Smooth muscle cell (in vitro differentiated cells): ENCODE measurements around the gene TINAG. TPM values are rescaled to one million over a fixed set of nuclear protein-coding genes. Genes with fewer than 3 reads are reported as not detected.

Experiments
- DNase-seq: peaks from one replicate; lab custom pipeline; 2025; ENCODE audit not compliant: unreplicated experiment; lab: John Stamatoyannopoulos, UW
- H2AFZ ChIP-seq: fragments of 200-600 bp; sonication (generic); 2 replicates; pipeline ENCODE4 v1.6.0; 2016; ENCODE audit warnings: antibody characterized with exemption, low read depth, mild to moderate bottlenecking
- H3F3A ChIP-seq: fragments of 200-600 bp; sonication (generic); 2 replicates; pipeline ENCODE4 v1.6.0; 2017; ENCODE audit warnings: antibody characterized with exemption, low read depth
- H3K27ac ChIP-seq: fragments of 200-600 bp; sonication (generic); 2 replicates; pipeline ENCODE4 v1.5.1; 2016; ENCODE audit warnings: low read depth, mild to moderate bottlenecking
- H3K27me3 ChIP-seq: fragments of 200-600 bp; sonication (generic); 2 replicates; pipeline ENCODE4 v1.6.1; 2016; ENCODE audit warnings: low read depth, mild to moderate bottlenecking
- H3K36me3 ChIP-seq: fragments of 200-600 bp; sonication (generic); 2 replicates; pipeline ENCODE4 v1.5.1; 2016; ENCODE audit warnings: low read depth
- H3K4me1 ChIP-seq: fragments of 200-600 bp; sonication (generic); 2 replicates; pipeline ENCODE4 v1.5.1; 2016; ENCODE audit warnings: low read depth
- H3K4me2 ChIP-seq: fragments of 200-600 bp; sonication (generic); 2 replicates; pipeline ENCODE4 v1.6.0; 2016; ENCODE audit warnings: mild to moderate bottlenecking
- H3K4me3 ChIP-seq: fragments of 200-600 bp; sonication (generic); 2 replicates; pipeline ENCODE4 v1.5.1; 2016; ENCODE audit warnings: mild to moderate bottlenecking
- H3K79me2 ChIP-seq: fragments of 200-600 bp; sonication (generic); 2 replicates; pipeline ENCODE4 v1.6.0; 2016; ENCODE audit warnings: low read depth, mild to moderate bottlenecking
- H3K9ac ChIP-seq: fragments of 200-600 bp; sonication (generic); 2 replicates; pipeline ENCODE4 v1.6.0; 2016; ENCODE audit warnings: low read depth
- H3K9me3 ChIP-seq: fragments of 200-600 bp; sonication (generic); replicated peaks from 2 replicates; pipeline ENCODE4 v1.5.1; 2016; ENCODE audit warnings: low read depth
- H4K20me1 ChIP-seq: fragments of 200-600 bp; sonication (generic); 2 replicates; pipeline ENCODE4 v1.6.0; 2016; ENCODE audit warnings: low read depth
- CTCF ChIP-seq: fragments of 200-600 bp; sonication (generic); IDR thresholded peaks from 2 replicates; pipeline ENCODE4 v1.5.1; 2017; ENCODE audit warnings: borderline replicate concordance, mild to moderate bottlenecking, antibody characterized with exemption; ENCODE audit not compliant: insufficient read depth, poor library complexity, severe bottlenecking
- WGBS: methylation state at CpG from one replicate; pipeline ENCODE4 v1.1.7; 2016; ENCODE audit warnings: low lambda C conversion rate; 5-methylcytosine and 5-hydroxymethylcytosine counted together
- polyA plus RNA-seq: library from polyadenylated mRNA; unstranded; fragments of >200 nt; fragmentation: Nextera tagmentation; extraction: Ambion mirVana; gene quantifications from 2 replicates; pipeline ENCODE4 v1.2.1, GENCODE V29; 2016
- total RNA-seq: library from RNA; depleted of rRNA; stranded (reverse); fragments of >200 nt; gene quantifications from 2 replicates; pipeline ENCODE4 v1.2.3, GENCODE V29; 2014

TINAG gene
- total and polyA plus RNA-seq, 2 experiments from 2014 or later: not detected

GRCh38 chr6:54361188-54361587 is 52.9 kb downstream of the TINAG start:
- no peak for DNase-seq
- Histone ChIP-seq H3F3A (no peaks in the 10 kb centered on the region), H3K27ac (no peak overlapping the region), H4K20me1 (no peaks in the 10 kb centered on the region), H3K9me3 (no peaks in the 10 kb centered on the region), H3K79me2 (no peaks in the 10 kb centered on the region), H3K4me1 (no peaks in the 10 kb centered on the region), H3K9ac (no peak overlapping the region), H2AFZ (no peak overlapping the region), H3K27me3 (no peaks in the 10 kb centered on the region), H3K4me3 (no peak overlapping the region), H3K36me3 (no peaks in the 10 kb centered on the region), H3K4me2 (no peak overlapping the region)
- TF ChIP-seq CTCF: no peak
- 95% methylated on average over 1 of the region's 1 CpG for WGBS

- TF ChIP-seq CTCF: no peak
- 90% methylated on average over 1 of the region's 1 CpG for WGBS
- no peak for DNase-seq
- no peak overlapping the region for H3K27ac ChIP-seq
- H4K20me1 ChIP-seq: no peaks in the 10 kb centered on the region
- H3K27me3 ChIP-seq: no peaks in the 10 kb centered on the region
- no peak overlapping the region for H3K9ac ChIP-seq
- H3K36me3 ChIP-seq: no peaks in the 10 kb centered on the region
- H3K4me3 ChIP-seq: no peak overlapping the region
- no peak overlapping the region for H2AFZ ChIP-seq
- no peaks in the 10 kb centered on the region for H3K9me3 ChIP-seq
- no peak overlapping the region for H3K4me2 ChIP-seq
- no peaks in the 10 kb centered on the region for H3K79me2 ChIP-seq
- H3F3A ChIP-seq: no peaks in the 10 kb centered on the region
- H3K4me1 ChIP-seq: no peaks in the 10 kb centered on the region
Observed at GRCh38 chr6:54361734-54362133, 53.5 kb downstream of the TINAG start.

- 43% methylated on average over 4 of the region's 4 CpGs for WGBS
- no peak overlapping the region for H3K4me3 ChIP-seq
- H3K27me3 ChIP-seq: no peaks in the 10 kb centered on the region
- H3K4me2 ChIP-seq: no peak overlapping the region
- H3F3A ChIP-seq: no peaks in the 10 kb centered on the region
- no peak overlapping the region for H2AFZ ChIP-seq
- no peak for DNase-seq
- H3K9me3 ChIP-seq: no peaks in the 10 kb centered on the region
- H4K20me1 ChIP-seq: no peaks in the 10 kb centered on the region
- no peak overlapping the region for H3K27ac ChIP-seq
- H3K4me1 ChIP-seq: no peaks in the 10 kb centered on the region
- no peak for TF ChIP-seq CTCF
- H3K79me2 ChIP-seq: no peaks in the 10 kb centered on the region
- no peak overlapping the region for H3K9ac ChIP-seq
- no peaks in the 10 kb centered on the region for H3K36me3 ChIP-seq
Observed at GRCh38 chr6:54366667-54367327, 58.6 kb downstream of the TINAG start.

- Histone ChIP-seq H4K20me1 (no peaks in the 10 kb centered on the region), H3F3A (no peaks in the 10 kb centered on the region), H3K27me3 (no peaks in the 10 kb centered on the region), H3K4me1 (no peaks in the 10 kb centered on the region), H3K9ac (no peak overlapping the region), H2AFZ (no peak overlapping the region), H3K79me2 (no peaks in the 10 kb centered on the region), H3K36me3 (no peaks in the 10 kb centered on the region), H3K4me3 (no peak overlapping the region), H3K9me3 (no peaks in the 10 kb centered on the region), H3K27ac (no peak overlapping the region), H3K4me2 (no peak overlapping the region)
- no peak for TF ChIP-seq CTCF
- 86% methylated on average over 2 of the region's 2 CpGs for WGBS
- no peak for DNase-seq
Observed at GRCh38 chr6:54377776-54378175, 69.5 kb downstream of the TINAG start.
